Inferior parietal cortex (tissue), 1 donor: ENCODE data around the gene WDR5.
"Not testable (repeated sequence)": the region's sequence is repeated elsewhere in the genome, so short reads cannot be mapped to it uniquely, and the experiment has no call there.

Source experiments
- DNase-seq: peaks from one replicate; pipeline ENCODE4 v3.0.0-alpha.2; 2016; ENCODE audit errors: extremely low spot score

Gene WDR5

GRCh38 chr9:134135343-134136117, at the start of gene WDR5:
TSS of gene WDR5 (plus strand) at chr9:134136082. CDS start at chr9:134139878, 3,796 bp downstream.
- peak; percentile 88 for DNase-seq

- DNase-seq, result no peak
Measured at GRCh38 chr9:134088063-134088725, 47.7 kb upstream of the WDR5 start.

GRCh38 chr9:134089972-134090371, 45.9 kb upstream of the WDR5 start:
- no peak for DNase-seq

DNA sequence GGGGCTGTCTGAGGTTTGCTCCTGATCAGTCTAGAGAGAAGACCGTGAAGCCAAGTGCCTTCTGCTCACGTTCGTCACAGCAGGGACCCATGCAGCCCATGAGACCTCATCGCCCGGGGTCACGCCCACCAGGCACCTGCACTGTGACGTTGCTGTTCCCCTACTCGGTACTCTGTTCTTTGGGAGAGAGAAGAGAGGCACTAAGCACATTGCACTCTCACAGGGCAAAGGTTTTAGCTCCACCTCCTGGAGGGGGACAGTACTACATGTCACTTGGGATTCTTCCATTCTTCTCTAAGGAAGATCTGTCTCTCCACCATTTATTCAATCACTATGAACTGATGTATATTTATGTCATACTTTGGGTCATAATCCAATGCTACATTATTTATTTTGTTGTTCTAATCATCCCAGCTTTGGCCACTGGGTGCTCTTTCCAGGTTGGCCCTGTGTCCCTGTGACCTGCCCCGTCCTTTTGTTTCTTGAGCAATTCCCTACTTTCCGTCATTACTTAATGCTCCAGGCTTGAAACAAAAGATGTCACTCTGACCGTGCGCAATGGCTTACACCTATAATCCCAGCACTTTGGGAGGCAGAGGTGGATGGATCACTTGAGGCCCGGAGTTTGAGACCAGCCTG, 36.6 kb upstream of the WDR5 start:
- peak; percentile 6 for DNase-seq

- DNase-seq, result no peak
Measured at GRCh38 chr9:134100040-134100439, 35.8 kb upstream of the WDR5 start.

GRCh38 chr9:134101133-134101532, 34.7 kb upstream of the WDR5 start:
- DNase-seq, result not testable (repeated sequence)

DNA sequence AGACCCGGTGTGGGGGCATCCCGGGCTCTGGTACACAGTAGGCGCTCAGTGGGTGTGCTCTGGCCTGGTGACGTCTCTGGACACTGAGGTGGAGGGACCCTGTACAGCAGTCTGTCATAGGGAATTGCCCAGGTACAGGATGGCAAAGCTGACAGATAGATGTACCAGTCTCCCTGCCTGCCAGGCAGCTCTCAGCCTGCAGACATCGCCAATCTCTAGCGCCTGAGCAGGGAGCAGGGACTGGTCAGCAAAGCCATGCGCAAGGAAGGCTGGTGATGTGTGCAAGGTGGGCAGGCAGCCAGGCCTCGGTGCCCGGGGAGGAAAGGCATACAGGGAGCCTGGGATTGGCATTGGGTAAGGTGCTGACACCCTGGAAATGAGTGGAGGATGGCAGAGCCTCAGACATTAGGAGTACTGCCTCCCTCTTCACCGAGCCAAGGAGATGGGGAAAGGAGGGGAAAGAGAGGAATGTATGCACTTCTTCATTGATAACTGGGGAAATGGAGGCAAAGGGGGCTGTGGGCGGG, 34.2 kb upstream of the WDR5 start:
- DNase-seq, result no peak

- DNase-seq, result no peak
Measured at GRCh38 chr9:134103391-134103998, 32.4 kb upstream of the WDR5 start.

DNA sequence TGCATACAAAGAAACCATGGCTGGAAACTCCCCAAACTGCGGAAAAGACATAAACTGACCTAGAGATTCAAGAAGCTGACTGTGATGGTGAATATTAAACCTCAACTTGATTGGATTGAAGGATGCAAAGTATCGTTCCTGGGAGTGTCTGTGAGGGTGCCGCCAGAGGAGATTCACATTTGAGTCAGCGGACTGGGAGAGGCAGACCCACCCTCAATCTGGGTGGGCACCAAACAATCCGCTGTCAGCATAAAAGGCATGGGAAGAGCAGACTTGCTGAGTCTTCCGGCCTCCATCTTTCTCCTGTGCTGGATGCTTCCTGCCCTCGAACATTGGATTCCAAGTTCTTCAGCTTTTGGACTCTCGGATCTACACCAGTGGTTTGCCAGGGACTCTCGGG, 24.8 kb upstream of the WDR5 start:
- DNase-seq, result no peak

- DNase-seq, result no peak
Measured at GRCh38 chr9:134112561-134112960, 23.3 kb upstream of the WDR5 start.

DNA sequence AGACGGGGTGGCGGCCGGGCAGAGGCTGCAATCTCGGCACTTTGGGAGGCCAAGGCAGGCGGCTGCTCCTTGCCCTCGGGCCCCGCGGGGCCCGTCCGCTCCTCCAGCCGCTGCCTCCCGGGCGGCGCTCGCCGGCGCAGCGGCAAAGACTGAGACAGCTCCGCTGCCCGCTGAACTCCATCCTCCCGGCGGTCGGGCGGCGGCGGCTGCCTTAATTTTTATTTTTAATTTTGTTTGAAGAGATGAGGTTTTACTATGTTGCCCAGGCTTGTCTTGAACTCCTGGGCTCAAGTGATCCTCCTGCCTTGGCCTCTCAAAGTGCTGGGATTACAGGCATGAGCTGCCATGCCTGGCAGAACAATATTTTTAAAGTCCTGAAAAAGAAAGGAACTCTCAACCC, 16.9 kb upstream of the WDR5 start:
- DNase-seq, result not testable (repeated sequence)

DNA sequence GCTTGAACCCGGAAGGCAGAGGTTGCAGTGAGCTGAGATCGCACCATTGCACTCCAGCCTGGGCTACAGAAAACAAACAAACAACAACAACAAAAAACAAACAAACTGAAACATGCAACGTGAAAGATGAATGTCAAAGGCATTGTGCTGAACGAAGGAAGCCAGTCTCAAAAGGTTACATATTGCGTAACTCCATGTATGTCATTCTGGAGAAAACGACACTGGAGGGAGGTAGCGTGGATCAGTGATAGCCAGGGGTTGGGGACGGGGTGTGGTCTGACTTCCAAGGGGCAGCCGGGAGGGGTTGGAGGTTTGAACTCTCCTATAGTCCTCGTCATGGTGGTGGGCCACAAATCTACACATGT, 12.1 kb upstream of the WDR5 start:
- DNase-seq, result no peak

DNA sequence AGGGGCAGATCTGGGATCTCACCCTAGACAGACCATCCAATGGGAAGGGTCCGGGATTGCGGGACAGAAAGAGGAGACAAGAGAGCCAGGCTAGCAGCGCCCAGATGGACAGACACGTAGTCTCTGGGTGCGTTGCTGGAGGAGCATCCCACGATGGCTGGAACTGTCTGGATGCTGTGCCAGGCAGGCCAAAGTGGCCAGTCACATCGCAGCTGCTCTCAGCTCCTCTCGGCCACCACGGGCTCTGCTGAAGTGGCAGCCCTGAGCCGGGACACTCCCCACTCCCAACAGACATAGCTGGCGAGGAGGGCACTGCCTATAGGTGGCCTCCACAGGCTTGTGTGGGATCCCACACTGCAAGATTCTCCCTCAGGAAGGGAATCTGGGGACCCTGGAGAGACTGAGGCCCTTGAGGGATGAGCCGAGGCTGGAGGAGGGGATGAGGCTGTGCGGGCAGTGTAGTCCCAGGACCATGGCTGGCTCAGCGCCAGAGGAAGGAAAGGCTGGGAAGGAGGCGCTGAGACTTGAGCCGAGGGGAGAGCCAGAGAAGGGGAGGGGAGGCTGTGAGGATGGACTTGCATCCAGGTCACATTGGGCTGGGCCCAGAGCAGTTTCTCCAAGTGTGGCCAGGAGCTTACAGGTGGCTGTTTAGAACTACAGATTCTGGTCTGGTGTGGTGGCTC, 10.3 kb upstream of the WDR5 start:
- DNase-seq, result no peak

- no peak for DNase-seq
Measured at GRCh38 chr9:134126373-134126772, 9.5 kb upstream of the WDR5 start.

DNA sequence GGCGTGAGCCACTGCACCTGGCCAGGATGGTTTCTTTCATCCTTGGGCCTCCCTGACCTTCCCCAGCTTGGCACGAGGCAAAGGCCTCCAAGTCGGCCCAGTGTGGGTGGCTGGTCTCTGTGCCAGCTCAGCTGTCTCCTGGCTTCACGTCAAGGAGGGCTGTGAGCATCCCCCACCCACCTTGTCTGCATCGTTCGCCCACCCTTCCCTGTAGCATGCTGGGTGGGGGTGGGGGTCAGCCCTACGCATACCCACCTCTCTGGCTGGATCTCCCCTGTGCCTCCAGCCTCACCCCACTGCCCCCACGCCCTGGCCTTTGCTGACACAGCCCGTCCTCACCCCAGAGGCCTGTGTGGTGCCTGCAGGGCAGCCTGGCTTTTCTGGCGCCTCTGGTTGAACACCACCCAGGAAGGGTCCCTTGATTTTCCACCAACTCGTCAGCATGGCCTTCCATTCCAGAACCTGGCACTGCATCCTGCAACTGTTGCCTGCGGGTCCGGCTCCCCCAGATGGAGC, 8.8 kb upstream of the WDR5 start:
- DNase-seq, result no peak

- DNase-seq, result no peak
Measured at GRCh38 chr9:134127616-134128015, 8.3 kb upstream of the WDR5 start.

DNA sequence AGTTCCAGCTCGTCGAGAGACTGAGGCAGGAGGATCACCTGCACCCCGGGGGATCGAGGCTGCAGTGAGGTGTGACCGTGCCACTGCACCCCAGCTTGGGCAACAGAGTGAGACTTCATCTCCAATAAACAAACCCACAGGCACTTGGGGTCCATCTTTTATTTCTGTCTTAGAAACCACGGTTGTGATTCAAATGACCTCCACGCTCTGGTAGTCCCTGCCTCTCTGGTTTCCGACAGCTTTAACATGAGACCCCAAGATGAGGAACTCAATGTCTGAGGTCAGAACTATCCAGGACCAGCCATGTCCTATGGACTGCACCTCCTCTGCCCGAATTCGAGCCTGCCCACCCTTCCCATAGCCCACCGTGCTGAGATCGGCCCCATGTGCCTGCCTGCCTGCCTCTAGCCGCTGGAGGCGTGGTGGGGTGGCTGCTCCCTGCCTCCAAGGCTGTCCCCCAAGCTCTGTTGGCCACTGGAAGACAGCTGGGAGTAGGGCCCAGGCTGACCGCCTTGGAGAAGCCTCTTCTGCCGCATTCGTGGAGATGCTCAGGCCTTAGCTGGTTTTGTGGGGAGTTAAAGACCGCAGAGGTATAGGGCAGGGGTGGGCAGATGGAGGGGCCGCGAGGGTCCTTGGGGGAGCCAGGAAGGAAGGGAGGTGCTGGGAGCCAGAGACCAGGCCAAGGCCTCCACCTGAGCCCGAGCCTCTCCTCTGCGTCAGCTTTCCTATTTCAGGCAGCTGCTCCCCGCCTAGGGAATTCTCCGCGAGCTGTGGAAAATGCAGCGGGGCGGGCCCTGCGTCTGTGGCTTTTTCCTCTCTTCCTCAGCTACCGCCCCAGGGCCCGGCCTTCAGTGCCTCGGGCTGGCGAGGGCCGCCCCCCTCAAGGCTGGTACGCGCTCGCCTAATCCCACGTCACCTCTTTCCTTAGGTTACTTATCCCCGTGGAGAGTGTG, 6.9 kb upstream of the WDR5 start:
- no peak for DNase-seq

- no peak for DNase-seq
Measured at GRCh38 chr9:134130503-134131375, 5.1 kb upstream of the WDR5 start.

- no peak for DNase-seq
Measured at GRCh38 chr9:134131471-134132207, 4.2 kb upstream of the WDR5 start.
